CD4-positive, alpha-beta T cell treated with Interleukin-12 subunit alpha and Interleukin-12 subunit beta, for 1 hour (primary cell): Measurements from ENCODE around the gene NMNAT2.

ENCODE experiments used
- DNase-seq: peaks from one replicate; pipeline ENCODE4 v3.0.0-alpha.2; 2020

NMNAT2 gene

DNA sequence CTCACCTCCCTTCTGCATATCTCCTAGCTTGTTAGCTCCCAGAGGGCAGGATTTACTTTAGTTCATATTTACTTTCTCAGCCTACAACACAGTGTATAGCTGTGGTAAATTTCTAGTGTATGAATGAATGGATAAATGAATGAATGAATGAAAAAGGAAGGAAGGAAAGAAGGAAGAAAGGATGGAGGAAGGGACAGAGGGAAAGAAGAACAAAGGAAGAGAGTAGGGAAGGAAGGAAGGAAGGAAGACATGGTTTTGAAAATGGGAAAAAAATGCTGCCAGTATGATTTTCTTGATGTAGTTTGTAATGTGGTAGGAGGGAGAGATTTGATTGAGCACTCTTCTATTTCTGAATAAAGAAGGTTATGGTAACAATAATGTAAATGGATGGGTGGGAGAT lies 185.1 kb downstream of the NMNAT2 start:
- DNase-seq, result no peak

DNA sequence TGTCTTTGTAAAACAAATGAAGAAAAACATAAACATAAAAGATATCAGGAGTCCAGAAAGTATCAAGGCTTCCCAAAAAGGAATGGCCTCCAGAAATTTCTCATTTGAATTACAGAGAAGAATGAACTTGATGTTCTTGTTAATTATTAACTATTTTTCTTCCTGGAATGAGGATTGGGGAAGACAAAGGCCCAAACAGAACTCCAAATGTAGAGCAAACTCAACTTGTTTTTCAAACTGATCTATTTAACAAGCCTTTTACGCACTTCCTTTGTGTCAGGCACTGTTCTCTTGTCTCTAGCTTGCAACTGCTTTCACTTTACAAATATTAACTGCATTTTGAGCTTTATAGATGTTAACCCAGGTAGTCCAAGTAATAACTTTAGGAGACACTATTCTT lies 186.6 kb downstream of the NMNAT2 start:
- DNase-seq, result no peak

DNA sequence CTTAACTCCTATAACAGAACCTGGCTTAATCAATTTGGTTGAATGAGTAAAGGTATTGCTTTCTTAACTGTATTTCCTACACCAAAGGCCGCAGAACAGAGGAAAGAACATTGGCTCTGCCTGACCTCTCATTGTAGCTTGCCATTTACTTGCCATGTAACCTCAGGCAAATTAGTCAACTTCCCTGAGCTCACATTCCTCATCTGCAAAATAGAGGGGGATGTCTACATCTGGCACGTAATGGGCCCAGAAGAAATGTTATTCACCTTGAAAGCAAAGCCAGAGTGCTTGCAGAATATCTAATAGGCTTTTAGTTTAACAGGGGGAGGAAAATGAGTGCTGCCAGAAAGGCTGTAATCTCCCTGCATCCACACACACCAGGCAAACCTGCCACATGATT lies 187.8 kb downstream of the NMNAT2 start:
- DNase-seq, result no peak

DNA sequence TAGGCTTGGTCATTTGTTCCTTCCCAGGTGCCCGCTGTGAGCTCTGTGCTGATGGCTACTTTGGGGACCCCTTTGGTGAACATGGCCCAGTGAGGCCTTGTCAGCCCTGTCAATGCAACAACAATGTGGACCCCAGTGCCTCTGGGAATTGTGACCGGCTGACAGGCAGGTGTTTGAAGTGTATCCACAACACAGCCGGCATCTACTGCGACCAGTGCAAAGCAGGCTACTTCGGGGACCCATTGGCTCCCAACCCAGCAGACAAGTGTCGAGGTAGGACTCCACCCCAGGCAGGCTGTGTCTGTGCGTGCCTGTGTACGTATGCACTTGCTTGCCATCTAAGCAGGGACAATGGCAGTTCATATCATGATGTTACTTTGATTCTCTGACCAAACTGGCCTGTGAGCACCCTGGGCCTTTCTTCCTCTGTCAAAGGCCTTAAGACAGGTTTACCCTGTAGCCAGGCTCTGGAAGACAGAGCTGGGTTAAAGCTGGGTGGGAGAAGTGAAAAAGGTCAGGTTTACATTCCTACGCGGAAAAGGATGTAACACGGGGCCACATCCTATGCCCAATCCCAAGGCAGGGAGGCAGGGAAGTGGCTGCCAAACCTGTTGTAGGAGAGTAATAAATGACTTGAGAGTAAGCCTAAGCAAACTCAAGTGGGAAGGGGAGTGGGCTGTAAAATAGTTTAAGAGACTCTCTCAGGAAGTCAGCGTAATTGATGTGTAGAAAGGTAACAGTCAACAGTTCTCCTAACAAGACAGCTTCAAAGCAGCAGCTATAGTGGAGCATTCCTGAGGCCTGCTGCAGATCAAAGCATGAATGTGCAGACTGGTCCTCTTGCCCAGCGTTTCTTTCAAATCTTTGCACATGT lies 189.6 kb downstream of the NMNAT2 start:
- DNase-seq, result no peak

DNA sequence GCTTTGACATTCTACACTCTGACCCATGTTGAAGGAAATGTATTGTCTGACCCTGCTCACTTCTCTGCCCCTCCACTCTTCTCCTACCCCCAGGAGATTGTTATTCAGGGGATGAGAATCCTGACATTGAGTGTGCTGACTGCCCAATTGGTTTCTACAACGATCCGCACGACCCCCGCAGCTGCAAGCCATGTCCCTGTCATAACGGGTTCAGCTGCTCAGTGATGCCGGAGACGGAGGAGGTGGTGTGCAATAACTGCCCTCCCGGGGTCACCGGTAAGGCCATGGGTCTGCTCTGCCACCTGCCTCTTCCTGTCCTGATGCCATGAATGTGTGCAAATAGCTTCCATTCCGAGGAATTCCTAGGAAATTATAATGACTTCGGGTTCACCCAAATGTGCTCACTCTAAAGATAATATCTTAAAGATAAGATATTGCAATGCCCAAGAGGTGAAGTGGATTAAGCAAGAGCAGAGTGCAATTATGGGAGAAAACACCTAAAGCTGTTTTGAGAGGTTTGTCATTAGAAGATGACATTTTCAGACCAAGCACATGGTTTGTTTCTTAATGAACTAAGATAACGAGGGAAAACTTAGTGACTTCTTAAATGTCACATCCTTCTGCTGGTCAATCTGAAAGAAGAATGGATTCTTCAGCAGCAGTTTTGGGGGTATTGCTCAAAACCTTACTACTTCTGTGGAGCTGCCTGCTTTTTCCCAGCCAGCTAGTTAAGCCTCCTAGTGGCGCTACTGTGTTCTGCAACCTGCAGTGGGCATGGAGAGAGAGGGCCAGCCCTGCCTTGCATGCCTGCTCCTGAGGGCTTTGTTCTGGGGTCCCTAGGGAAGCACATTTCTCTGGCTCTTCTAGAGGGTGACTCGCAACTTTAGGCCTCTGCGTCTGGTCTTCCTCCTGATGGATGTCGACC lies 190.5 kb downstream of the NMNAT2 start:
- DNase-seq, result peak; percentile 8

DNA sequence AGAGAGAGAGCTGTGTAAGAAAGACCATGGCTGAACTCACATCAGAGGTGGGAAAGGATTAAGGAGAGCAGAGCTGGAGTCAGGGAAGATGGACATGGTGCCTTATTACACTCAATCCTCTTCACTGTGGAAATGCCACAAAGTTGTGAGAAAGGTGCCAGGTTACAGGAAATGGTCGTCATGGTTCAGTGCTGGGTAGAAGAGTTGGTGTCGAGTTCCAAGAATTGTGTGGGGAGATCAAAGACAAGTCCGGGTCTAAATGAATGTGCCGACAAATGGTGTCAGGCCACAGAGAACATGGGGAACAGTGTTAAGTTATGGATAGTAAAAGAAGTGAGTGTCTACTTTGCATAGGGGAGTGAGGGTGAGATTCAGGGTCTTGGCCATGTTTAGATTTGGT lies 191.2 kb downstream of the NMNAT2 start:
- no peak for DNase-seq

DNA sequence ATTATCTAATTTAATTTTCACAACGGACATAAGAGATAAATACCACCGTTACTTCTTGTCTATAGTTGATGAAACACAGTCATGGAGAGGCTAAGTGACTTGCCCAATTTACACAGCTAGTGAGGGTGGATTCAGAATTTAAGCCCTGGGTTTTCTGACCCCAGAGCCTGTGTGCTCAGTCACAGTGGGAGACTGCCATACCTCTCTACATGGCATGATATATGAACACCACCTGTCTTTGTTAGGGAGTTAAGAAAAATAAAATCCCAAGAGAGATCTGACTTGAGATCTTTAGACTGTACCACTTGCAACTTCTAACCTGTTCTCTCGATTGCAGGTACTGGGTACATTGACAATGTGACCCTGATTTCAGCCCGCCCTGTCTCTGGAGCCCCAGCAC lies 191.8 kb downstream of the NMNAT2 start:
- no peak for DNase-seq

DNA sequence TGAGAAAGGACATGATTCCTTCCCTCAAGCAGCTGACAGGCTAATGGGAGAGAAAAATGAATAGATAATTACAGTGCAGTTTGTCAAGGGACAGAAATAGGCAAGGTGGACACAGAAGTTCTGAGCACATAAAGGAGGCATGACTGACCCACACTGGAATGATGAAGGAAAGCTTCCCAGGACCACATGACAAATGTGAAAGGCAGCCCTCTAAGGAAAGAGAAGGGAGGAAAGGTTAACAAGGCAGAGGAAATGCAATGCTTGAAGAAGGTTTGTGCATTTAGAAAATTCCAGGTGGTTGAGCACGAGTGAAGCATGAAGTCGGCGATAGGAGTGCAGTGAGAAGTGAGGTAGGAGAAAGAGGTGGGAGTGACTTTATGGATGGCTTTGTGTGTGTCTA lies 194.7 kb downstream of the NMNAT2 start:
- no peak for DNase-seq

DNA sequence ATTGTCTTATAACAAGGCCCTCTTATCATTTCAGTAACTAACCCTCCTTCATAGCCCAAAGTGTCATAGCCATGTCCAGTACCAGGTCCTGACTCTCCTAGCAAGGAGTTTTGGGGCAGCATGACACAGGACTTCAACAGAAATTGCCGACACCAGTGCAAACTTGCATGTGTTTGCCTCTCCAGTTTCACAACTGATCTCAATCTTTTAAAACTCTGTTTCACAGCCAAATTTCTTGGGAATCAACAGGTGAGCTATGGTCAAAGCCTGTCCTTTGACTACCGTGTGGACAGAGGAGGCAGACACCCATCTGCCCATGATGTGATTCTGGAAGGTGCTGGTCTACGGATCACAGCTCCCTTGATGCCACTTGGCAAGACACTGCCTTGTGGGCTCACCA lies 195.3 kb downstream of the NMNAT2 start:
- no peak for DNase-seq

DNA sequence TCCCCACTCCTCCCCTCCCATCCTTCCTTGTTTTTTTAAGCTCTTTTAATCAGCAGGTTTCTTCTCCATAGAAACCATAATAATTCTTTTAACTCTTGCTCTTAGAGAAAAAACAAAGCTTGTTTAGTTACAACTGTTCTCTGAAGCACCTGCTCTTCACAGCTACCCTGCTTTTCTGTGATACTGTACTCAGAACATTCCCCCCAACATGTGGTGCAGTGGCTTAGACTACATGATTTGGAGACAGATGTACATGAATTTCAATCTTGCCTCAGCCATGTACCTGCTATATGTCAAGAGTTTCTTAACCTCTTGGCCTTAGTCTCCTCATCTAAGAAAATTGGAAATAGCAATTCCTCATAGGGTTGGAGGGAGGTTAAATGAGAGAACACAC lies 198.6 kb downstream of the NMNAT2 start:
- DNase-seq, result no peak

DNA sequence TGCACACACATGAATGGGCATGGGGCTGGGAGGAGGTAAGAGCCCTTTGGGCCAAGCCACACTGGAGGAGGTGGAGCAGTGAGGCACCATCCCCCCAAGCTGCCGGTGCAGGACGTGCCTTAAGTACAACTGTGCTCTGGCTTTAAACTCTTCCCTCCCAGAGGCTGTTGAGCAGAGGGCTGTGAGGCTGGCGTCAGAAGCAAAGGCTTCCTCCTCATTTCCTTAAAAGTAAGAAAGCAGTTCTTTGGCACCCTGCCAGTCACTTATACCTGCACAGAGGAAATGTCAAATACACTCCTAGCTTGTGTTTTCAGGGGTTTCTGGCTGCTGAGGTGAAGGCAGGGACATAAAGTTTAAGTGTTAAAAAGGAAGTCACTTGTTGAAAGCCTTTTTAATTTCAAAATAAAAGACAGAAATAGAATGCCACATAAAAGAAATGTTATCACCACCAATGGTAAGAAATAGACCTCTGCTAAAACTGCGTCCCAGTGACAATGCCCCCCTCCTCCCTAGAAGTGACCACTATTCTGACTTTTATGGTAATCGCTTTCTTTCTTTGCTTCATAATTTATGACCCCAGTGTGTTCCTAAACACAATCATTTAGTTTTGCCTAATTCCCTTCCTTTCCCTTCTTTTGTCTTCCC lies 199.1 kb downstream of the NMNAT2 start:
- DNase-seq, result peak; percentile 45

DNA sequence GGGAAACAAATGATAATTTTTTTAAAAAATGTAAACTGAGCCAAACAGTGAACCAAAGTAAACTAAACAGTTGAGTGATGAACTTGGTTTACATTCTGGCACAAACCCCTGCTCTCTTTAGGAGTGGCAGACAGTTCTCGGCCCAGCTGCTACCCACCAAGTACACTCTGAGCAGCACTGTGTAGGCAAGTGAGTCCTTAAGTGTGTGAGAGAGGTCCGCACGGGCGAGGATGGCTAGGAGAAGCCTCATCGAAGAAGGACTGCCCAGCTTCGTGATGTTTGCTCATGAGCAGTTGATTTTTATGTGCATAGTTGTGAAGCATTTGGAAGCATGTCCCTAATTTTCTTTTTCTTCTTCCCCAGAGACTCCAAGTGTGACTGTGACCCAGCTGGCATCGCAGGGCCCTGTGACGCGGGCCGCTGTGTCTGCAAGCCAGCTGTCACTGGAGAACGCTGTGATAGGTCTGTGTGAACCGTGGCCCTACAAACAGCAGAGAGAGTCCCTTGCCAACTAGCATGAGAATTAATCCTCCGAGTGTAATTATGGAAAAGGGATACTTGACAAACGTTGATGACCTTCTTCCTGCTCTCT lies 200.1 kb downstream of the NMNAT2 start:
- no peak for DNase-seq

DNA sequence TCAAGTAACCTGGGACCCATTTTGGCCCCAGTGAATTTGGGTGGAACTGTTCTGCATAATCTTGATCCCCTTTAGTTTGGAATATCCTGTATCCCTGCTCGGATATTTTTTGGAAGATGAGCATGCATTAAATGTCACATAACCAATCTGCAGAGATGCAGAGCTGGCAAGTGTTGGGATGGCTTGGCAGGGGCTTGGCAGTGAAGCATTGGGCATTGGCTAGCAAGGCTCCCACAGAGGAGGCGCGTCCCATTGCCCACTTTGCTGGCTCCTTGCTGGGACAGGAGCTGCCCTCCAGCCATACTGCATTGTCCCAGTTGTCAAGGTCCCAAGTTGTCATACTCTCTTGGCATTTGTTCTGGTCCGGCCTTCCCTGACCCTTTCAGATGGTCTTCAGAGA lies 202.2 kb downstream of the NMNAT2 start:
- DNase-seq, result no peak

DNA sequence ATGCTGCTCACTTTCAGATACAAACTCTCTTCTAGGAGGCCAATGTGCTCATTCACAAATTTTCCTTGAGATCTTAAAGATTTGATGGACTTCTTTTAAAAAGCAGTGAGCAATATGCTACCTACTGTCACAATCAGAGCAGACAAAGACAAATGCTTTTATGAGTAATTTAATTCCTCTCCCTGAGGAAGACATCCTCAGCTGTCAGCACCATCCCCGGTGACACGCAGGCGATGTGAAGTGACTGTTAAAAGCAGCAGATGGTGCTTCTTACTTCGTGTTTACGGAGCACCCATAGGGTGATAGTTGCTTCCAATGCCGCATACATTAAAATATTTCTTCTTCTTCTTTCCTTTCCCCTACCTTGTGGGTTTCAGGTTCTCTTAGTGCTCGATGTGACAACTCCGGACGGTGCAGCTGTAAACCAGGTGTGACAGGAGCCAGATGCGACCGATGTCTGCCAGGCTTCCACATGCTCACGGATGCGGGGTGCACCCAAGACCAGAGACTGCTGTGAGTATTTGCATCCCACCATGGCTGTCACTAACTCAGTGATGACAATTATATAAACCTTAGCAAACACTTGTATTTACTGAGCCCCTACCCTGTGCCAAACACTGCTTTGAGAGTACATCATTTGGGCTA lies 203.0 kb downstream of the NMNAT2 start:
- no peak for DNase-seq

DNA sequence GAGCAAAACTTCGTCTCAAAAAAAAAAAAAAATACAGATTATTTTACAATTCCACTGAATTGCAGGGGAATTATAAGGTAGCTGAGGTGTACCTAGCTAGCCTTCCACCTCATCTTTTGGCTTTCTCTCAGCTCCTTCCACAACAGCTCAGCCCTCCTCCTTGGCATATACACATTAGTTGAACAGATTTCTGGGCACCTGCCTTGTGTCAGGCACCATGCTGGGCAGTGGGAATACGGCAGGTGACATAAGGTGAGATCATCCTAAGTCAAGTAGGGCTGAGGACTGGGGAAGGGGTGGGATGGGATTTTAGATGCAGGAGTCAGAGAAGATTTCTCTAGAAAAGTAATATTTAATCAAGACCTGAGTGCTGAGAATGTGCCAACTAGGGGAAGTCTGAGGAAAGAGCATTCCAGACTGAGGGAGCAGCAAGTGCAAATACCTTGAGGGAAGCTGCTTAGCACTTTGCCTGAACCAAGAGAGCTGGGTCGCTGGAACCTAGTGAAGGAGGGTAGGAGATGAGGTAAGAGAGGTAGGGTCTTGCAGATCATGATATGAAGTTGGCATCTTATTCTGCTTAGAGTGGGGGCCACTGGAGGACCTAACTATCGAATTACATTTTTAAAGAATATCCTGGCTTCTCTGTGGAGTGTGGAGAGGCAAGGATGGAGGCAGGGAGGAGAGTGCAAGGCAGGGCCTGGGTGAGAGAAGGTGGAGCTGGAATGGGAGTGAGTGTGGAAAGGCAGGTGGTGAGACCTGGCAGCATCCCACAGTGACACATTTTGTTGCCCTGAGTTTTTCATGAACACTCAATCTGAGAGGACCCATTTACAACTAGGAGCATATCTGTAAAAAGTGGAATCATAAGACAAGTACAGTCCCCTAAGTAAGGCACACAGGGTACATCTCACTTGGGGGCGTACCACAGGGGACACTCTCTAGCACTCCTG lies 203.9 kb downstream of the NMNAT2 start:
- DNase-seq, result no peak

DNA sequence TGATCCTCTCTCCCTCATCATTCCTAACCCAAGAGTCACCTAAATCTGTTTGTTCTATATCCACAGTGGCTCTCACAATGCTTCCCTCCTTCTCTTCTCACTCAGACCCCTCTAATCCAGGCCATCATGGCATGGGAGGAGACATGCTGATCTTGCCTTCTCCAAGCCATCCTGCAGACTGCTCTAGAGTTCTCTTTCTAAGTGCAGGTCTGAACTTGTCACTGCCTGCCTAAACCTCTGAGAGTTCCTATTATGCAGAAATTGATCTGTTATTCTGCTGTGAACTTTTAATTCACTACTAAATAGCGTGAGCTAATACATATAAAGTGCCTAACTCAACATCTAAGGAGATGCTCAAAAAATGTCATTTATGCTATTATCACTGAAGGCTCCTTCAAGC lies 205.3 kb downstream of the NMNAT2 start:
- no peak for DNase-seq

DNA sequence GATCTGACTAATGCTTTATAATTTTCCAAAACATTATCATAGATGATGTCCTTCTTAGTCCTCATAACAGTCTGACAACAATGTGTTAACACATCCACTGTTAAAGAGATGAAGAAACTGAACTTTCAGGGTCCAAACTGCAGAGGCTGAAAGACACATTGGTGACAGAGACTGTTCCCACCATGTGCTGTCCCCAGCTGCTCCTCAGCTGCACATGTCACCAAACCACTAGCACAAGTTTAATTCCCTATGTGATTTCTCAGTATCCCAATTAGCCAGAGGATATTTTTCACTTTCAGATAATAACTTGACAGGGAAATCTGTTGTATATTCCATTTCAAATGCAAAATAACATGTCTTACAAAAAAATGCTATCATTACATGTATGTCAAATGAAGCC lies 207.5 kb downstream of the NMNAT2 start:
- no peak for DNase-seq

DNA sequence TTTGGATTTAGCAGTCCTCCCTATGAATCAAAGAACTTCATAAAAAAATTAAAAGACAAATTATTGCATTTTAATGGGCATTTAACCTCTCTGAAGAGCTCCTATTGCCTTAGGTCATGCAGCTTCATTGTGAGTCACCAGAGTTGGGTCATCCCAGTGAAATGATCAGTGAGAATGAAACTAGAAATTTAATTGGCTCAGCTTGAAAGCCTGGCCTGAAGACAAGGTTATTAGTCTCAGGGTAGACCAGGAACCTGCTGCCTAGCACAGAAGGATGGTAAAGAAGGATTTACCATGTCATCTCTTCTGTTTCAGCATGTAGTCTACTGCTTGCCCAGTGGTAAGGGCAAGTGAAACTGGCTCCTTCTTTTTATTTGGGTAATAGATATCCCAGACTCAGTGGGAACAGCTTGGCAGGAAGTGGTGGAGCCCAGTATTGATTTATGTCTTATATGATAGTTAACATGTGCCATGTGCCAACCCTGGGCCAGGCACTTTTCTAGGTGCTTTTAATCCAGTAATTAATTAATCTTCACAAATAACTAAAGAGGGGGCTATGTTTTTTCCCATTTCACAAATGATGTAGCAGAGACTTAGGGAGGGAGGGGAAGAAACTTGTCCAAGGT lies 208.5 kb downstream of the NMNAT2 start:
- no peak for DNase-seq

DNA sequence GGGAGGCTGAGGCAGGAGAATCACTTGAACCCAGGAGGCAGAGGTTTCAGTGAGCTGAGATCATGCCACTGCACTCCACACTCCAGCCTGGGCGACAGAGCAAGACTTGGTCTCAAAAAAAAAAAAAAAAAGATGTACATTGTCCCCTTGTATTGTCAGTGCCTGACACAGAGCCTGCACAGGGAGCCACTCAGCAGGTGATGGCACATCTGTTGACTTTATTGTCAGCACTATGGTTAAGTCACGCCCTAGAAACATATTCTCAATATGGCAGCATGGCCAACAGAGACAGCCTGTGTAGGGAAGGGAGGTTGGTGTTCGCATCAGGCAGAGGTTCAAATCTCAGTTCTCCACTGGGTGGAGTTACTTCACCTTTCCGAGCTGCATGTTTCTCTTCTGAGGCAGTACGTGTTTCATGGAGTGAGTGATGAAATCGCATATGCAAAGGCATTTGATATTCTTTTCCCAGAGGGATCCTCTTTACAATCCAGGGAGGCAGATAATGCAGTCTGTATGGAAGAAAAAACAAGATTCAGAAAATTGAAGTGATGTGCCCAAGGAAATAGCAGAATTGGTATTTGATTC lies 211.6 kb downstream of the NMNAT2 start:
- DNase-seq, result no peak

DNA sequence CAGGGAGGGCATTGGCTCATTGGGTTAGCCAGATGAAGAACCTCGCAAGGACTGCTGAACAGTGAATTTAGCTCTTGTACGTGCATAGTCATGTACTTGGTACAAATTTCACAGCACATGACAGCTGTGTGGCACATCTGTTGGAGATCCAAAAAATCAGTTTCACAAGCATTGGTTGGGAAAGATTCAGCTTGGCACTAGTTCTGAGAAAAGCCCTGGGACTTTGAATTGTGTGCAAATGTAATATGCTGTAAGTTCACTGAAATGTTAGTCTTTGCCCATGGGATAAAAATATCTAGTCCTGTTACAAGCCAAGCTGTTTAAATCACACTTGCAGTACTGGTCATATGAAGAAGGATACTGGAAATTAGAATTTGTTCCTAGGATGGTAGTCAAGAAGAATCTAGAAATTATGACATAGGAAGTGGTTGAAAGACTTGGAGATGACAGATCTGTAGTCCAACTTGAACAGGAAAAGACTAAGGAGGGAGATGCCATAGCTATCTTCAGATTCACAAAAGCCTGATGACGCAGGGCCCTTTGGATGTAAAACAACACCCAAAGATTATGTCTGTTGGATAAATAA lies 212.9 kb downstream of the NMNAT2 start:
- DNase-seq, result no peak
